IPS-NIHi11 (cell line): ENCODE data around the gene FAM50A.
"Not testable (repeated sequence)": the region's sequence is repeated elsewhere in the genome, so short reads cannot be mapped to it uniquely, and the experiment has no call there.

Experiments used
- DNase-seq: peaks from one replicate; pipeline ENCODE4 v3.0.0; 2012; ENCODE audit warnings: mixed read lengths, low spot score

Gene FAM50A

GRCh38 chrX:154485150-154486051, 41.5 kb downstream of the FAM50A start:
- DNase-seq, result no peak

- no peak for DNase-seq
These were observed 42.1 kb downstream of the FAM50A start for GRCh38 chrX:154486052-154486395.

DNA sequence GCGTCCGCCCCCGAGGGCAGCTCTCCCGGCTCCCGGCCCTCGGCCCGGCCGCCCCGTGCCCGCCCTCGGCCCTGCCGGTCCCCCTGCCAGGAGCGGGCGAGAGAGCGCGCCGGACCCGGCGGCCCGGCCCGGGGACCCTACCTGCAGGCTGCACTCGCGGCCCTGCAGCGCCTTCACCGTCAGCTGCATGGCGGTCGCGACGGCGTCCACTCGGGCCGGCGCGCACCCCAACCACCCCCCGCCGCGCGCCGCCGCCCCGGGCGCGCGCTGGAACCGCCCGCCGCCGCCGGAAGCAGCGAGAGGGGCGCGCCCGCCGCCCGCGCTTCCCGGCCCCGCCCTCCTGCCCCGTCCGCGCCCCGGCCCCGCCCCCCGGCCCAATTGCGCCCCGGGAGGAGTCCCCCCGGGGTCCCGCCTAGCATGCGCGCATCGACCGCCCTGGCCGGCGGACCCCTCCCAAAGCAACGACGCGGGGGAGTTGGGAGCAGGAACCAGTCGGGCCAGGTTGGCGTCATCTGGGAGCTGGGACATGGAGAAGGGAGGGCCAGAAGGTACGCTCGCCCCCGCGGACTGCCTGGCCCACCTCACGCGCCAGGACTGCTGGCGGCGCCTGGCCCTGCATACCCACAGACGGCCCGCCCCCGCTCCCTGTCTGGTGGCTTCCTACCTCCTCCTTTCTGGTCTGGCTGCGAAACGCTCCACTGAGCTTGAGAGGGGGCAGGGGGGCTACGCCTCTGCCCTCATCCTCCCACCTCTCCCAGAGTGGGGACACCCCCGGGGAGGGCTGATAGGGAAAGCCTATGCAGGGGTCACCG, 42.7 kb downstream of the FAM50A start, which contains the start of gene UBL4A:
TSS of gene UBL4A (minus strand) at position 220 of the 812 bp plus-strand sequence. CDS start at position 189, 31 bp downstream.
- DNase-seq, result peak; percentile 64

- no peak for DNase-seq
These were observed 43.8 kb downstream of the FAM50A start for GRCh38 chrX:154487518-154488290.

DNA sequence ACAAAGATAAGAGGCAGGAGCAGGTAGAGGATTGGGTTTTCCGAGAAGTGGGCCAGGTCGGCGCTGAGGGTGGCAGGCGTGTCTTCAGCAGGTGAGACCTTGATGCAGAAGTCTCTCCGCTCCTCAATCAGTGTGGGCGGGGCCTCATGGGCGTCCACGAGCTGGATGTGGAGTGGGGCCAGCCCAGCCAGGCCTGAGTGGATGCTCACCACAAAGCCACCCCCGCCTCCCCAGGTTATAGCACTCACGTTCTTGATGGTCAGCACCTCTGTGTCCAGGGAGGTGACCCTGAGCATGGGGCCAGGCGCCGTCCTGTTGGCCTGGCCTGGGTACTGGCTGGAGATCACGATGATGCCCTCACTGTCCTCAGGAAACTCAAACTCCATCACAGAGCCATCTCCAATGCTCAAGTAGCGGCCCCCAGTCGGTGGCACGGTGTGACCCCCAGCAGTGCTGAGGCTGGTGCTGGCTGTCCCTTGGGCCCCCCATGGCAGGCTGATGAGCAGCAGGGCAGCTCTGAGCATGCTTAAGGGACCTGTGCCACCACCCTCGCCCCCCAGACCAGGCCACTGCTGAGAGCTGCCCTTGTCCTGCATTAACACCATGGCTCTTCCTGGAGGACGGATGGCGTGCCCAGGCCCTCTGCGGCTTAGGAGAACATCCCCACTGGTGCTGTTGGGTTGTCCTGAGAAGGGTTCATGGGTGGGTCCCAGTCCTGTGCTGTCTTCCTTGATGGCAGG, 44.6 kb downstream of the FAM50A start:
- DNase-seq, result no peak

DNA sequence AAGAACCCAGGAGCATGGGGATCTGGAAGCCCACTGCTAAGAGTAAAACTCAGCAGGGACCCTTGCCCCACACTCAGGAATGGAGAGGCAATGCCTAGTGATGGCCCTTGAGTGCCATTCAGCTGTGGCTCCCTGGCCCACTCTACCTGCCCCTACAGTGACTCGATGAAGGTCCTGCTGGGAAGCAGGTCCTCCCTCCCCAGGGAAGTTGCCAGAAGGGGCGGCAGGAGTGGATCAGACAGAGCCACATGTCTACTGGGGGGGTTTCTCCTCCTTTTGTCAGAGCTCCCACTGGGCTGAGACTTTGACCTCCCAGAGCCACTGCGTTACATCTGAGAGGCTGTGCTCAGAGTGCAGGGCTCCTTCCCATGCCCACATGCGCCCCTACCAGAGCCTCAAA, 45.2 kb downstream of the FAM50A start:
- no peak for DNase-seq

GRCh38 chrX:154490021-154490413, 46.1 kb downstream of the FAM50A start:
- no peak for DNase-seq

- peak; percentile 92 for DNase-seq
These were observed 46.6 kb downstream of the FAM50A start, which contains the start of gene SLC10A3 for GRCh38 chrX:154490414-154491083. SLC10A3 (minus strand) TSS chrX:154490629; CDS start chrX:154488940, 1,689 bp downstream.

- DNase-seq, result no peak
These were observed 50.8 kb downstream of the FAM50A start for GRCh38 chrX:154494715-154495114.

GRCh38 chrX:154495472-154495922, 51.6 kb downstream of the FAM50A start:
- DNase-seq, result no peak

DNA sequence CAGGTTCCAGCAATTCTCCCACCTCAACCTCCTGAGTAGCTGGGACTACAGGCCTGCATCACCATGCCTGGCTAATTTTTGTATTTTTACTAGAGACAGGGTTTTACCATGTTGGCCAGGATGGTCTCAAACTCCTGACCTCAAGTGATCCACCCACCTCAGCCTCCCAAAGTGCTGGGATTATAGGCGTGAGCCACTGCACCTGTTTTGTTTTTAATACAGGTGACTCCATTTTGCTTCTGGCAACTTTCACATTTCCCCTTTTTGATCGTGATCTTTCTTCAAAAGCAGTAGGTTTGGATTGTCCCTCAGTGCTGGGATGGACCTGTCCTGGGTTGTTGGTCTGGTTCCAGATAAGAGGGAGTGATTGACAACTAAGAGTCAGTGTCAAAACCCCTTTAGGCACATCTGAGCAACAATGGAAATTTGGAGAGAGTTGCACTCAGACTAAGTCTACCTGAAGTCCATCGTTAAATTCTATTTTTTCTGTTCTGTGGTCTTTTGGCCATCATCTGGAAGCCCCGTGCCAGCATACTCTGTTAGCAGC, 52.7 kb downstream of the FAM50A start:
- DNase-seq, result not testable (repeated sequence)
